ENCODE results near the gene AP4E1. TPM values are rescaled to one million over a fixed set of nuclear protein-coding genes. Genes with fewer than 3 reads are reported as not detected.
A peak's percentile ranks its signal among the peaks of the same experiment; 100 is the strongest.

The AP4E1 gene
- total and polyA plus RNA-seq, 2 donors (not counting 3 experiments of a cell fraction or from before 2014, with no cell fraction given) = 1.6 to 9.8 TPM

GRCh38 chr15:50876989-50877360 is 31.5 kb upstream of the AP4E1 start:
- Histone ChIP-seq H3K4me3 (replicated peaks in 1 of 3; ENCODE audit: insufficient read depth in 1 of 3, low read depth in 1 of 3, low read length in 3 of 3) (peak overlapping the region; percentile 19 to 72 (median 45)), H3K9me1 (replicated peaks; ENCODE audit: control insufficient read depth, extremely low read depth, insufficient read depth, low read length) (no peaks in the 10 kb centered on the region), H3K9ac (replicated peaks; ENCODE audit: extremely low read depth, insufficient read depth, low read length) (peak overlapping the region; percentile 66), H3K9me3 (replicated peaks; ENCODE audit: control insufficient read depth, insufficient read depth, low read length) (no peaks in the 10 kb centered on the region), H3K79me2 (ENCODE audit: control insufficient read depth, insufficient read depth, low read length) (no peaks in the 10 kb centered on the region), H2AFZ (ENCODE audit: low read depth, low read length) (peak overlapping the region; percentile 85), H3K4me1 (ENCODE audit: control insufficient read depth, extremely low read depth, insufficient read depth, low read length) (peaks cover 9% of the 10 kb centered on the region), H3K4me2 (ENCODE audit: insufficient read depth, low read length) (peak overlapping the region; percentile 98), H3K36me3 (ENCODE audit: control insufficient read depth in 2 of 2, extremely low read depth in 1 of 2, insufficient read depth in 2 of 2, low read length in 2 of 2) (no peaks in the 10 kb centered on the region), H4K20me1 (replicated peaks; ENCODE audit: control insufficient read depth, extremely low read depth, insufficient read depth, low read length) (no peaks in the 10 kb centered on the region), H3K27ac (ENCODE audit: insufficient read depth, low read depth, low read length) (no peak overlapping the region), H3K27me3 (ENCODE audit: control insufficient read depth in 2 of 2, insufficient read depth in 2 of 2, low read length in 2 of 2) (peaks cover 10 to 16% of the 10 kb centered on the region in 2 experiments)
- DNase-seq (ENCODE audit: low read depth, low spot score) (peak; percentile 90), FAIRE-seq (peak; percentile 76)
- intact Hi-C loops (cut with micrococcal nuclease) (loop anchor here (1.0 to 2.0 kb wide), 2 partner anchors 32 to 202 kb away; partner anchors contain the start of gene AP4E1), dilution Hi-C loops (cut with MboI; ENCODE audit: extremely low pct_ligation_motif_present, low sequenced_read_pairs) (no loop called here)
- ChIA-PET CTCF (interaction anchor here (0.6 to 3.6 kb wide), 26 partner anchors 9 to 561 kb away, joined by 3 to 34 read pairs (median 4); partner anchors contain the start of gene TRPM7), POLR2A (no interaction called here)
- no peak for TF ChIP-seq EZH2 (IDR thresholded peaks at IDR 0.05; ENCODE audit: borderline replicate concordance, low read depth, low read length, severe bottlenecking)
- peak; percentile 89 to 96 for TF ChIP-seq CTCF (IDR thresholded peaks at IDR 0.05; ENCODE audit: extremely low read depth in 1 of 2, insufficient read depth in 1 of 2, low read depth in 1 of 2, low read length in 2 of 2)
- no TSS peak for BruUV-seq (replicated peaks)

GRCh38 chr15:50879016-50879617 is 29.4 kb upstream of the AP4E1 start:
- POLR2A ChIA-PET = no interaction called here
- no peak for DNase-seq (ENCODE audit: low read depth, low spot score)
- Histone ChIP-seq H3K79me2 (ENCODE audit: control insufficient read depth, insufficient read depth, low read length) (no peaks in the 10 kb centered on the region), H2AFZ (ENCODE audit: low read depth, low read length) (no peak overlapping the region), H3K36me3 (ENCODE audit: control insufficient read depth in 2 of 2, extremely low read depth in 1 of 2, insufficient read depth in 2 of 2, low read length in 2 of 2) (no peaks in the 10 kb centered on the region), H3K9me1 (replicated peaks; ENCODE audit: control insufficient read depth, extremely low read depth, insufficient read depth, low read length) (no peaks in the 10 kb centered on the region), H3K4me2 (ENCODE audit: insufficient read depth, low read length) (no peak overlapping the region), H3K9me3 (replicated peaks; ENCODE audit: control insufficient read depth, insufficient read depth, low read length) (no peaks in the 10 kb centered on the region), H3K27me3 (ENCODE audit: control insufficient read depth in 2 of 2, insufficient read depth in 2 of 2, low read length in 2 of 2) (no peaks in the 10 kb centered on the region), H3K9ac (replicated peaks; ENCODE audit: extremely low read depth, insufficient read depth, low read length) (no peak overlapping the region), H3K27ac (ENCODE audit: insufficient read depth, low read depth, low read length) (no peak overlapping the region), H3K4me3 (replicated peaks in 1 of 3; ENCODE audit: insufficient read depth in 1 of 3, low read depth in 1 of 3, low read length in 3 of 3) (no peak overlapping the region), H3K4me1 (ENCODE audit: control insufficient read depth, extremely low read depth, insufficient read depth, low read length) (peaks cover 15% of the 10 kb centered on the region), H4K20me1 (replicated peaks; ENCODE audit: control insufficient read depth, extremely low read depth, insufficient read depth, low read length) (no peaks in the 10 kb centered on the region)
- dilution Hi-C loops (cut with MboI; ENCODE audit: extremely low pct_ligation_motif_present, low sequenced_read_pairs) = no loop called here
- BruUV-seq (replicated peaks) = no TSS peak
- intact Hi-C loops (cut with micrococcal nuclease) = no loop called here
- TF ChIP-seq POLR2A (IDR thresholded peaks at IDR 0.05; ENCODE audit: low read depth, low read length) (no peak), MYC (IDR thresholded peaks at IDR 0.05; ENCODE audit: low read depth, low read length) (no peak), CTCF (IDR thresholded peaks at IDR 0.05; ENCODE audit: extremely low read depth in 1 of 2, insufficient read depth in 1 of 2, low read depth in 1 of 2, low read length in 2 of 2) (no peak), POLR2AphosphoS5 (IDR thresholded peaks at IDR 0.05; ENCODE audit: insufficient read depth, low read depth, low read length) (no peak), FOS (IDR thresholded peaks at IDR 0.05; ENCODE audit: borderline replicate concordance, insufficient read depth, low read length) (no peak)
- CTCF ChIA-PET = interaction anchor here (1.2 kb wide), 4 partner anchors 18 to 206 kb away, joined by 3 to 4 read pairs (median 4); no protein-coding TSS in a partner anchor
- no peak for FAIRE-seq

All from endothelial cell of umbilical vein (primary cell).